Subcutaneous adipose tissue (tissue), 4 donors: ENCODE measurements around the gene WWOX. TPM values are rescaled to one million over a fixed set of nuclear protein-coding genes. Genes with fewer than 3 reads are reported as not detected.

Experiments used
- total RNA-seq, 4 donors: library from RNA; depleted of rRNA; stranded (reverse); fragments of >200 nt; gene quantifications; one replicate each; pipeline ENCODE4 v1.1.0, GENCODE V29; 2016
- TF ChIP-seq, protein P1 (sequence below): fragments of 450-650 bp; IDR thresholded peaks from one replicate; pipeline ENCODE4 v1.5.1; 2016; ENCODE audit warnings: low read depth, mild to moderate bottlenecking, control low read depth, antibody characterized with exemption, moderate library complexity

The WWOX gene
- total RNA-seq, 4 donors from 2014 or later = 31.4 to 67.8 (median 46.0) TPM

GRCh38 chr16:78289844-78290277, 190.4 kb downstream of the WWOX start:
- TF ChIP-seq, protein P1, sequence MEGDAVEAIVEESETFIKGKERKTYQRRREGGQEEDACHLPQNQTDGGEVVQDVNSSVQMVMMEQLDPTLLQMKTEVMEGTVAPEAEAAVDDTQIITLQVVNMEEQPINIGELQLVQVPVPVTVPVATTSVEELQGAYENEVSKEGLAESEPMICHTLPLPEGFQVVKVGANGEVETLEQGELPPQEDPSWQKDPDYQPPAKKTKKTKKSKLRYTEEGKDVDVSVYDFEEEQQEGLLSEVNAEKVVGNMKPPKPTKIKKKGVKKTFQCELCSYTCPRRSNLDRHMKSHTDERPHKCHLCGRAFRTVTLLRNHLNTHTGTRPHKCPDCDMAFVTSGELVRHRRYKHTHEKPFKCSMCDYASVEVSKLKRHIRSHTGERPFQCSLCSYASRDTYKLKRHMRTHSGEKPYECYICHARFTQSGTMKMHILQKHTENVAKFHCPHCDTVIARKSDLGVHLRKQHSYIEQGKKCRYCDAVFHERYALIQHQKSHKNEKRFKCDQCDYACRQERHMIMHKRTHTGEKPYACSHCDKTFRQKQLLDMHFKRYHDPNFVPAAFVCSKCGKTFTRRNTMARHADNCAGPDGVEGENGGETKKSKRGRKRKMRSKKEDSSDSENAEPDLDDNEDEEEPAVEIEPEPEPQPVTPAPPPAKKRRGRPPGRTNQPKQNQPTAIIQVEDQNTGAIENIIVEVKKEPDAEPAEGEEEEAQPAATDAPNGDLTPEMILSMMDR = no peak

DNA sequence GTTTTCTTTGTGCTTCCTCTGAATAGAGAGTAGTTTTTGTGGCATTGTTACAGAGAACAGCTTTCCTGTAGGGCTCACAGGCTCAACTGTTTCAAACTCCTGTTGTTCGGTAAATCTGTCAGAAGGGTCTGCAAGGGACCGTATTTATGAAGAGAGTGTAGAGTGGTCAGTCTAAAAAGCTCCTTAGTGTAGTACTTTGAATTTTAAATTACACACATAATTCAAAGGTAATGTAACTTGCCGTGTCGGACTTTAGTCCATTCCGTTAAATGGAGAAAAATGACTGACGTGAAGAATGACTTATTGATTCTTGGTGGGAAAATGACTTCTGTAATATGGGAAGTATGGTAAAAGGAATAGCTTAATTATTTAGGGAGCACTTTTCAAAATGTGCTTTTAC, 190.9 kb downstream of the WWOX start:
- TF ChIP-seq, protein P1 = no peak

DNA sequence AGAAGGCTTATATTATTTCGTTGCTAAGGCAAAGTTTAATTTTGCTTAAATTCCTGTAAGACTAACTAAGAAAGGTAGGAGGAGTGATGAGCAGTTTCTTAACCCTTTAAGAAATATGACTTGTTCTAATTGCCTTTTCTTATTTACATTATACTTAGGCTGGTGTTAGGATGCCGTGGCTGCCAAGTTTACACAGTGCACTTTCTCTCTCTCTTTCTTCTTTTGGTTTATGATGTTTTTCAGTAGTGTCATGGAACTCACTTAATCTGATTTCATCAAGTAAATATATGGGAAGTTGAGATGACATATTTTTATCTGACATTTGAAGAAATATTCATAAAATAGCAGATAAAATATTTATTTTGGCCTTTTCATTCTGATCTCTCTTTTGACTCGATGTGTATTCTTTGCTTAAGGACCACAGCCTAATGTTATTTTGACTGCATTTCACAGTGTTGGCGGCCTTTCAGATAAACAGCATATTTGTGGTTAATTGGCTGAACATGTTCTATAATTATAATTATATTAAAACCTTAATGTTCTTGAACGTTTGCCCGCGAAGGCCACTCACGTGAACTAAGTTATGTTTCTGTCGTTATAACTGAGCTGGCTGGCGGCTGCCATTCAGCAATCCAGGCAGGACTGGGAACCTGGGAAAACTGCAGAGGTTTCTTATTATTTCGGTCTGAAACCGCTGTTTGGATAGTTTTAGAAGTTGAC, 191.6 kb downstream of the WWOX start:
- TF ChIP-seq, protein P1 = no peak

DNA sequence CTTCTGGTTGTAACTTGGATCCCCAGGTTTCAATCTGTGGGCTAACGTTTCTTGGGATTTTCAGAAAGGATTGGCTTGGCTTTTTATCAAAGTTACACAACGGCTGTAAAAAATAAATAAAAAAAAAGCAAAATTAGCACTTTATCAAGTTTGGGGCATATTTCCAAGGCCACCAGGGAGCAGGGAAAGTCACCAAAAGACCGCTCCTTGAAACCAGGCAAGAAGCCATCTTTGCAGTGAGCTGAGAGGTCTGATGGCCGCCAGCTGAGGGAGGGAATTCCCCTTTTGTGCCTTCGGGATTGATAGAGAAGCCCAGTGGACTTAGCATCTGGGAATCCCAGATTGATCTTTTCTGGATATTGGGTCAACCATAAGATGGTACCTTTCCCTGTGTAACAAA, 192.2 kb downstream of the WWOX start:
- TF ChIP-seq, protein P1 = no peak

GRCh38 chr16:78292086-78292843, 192.8 kb downstream of the WWOX start:
- TF ChIP-seq, protein P1 = no peak

GRCh38 chr16:78292844-78293380, 193.5 kb downstream of the WWOX start:
- TF ChIP-seq, protein P1 = no peak
